H1 (cell line): Measurements from ENCODE around the gene CD7. TPM values are rescaled to one million over a fixed set of nuclear protein-coding genes. Genes with fewer than 3 reads are reported as not detected.

Experiments
- CTCF ChIA-PET: fragments of 300-600 bp; sonication (Branson Sonifier 250); formaldehyde crosslinking; loops from one replicate; lab custom pipeline; 2021; ENCODE audit not compliant: partially characterized antibody; lab: Charles Lee
- POLR2A ChIA-PET: fragments of 300-600 bp; sonication (Branson Sonifier 250); formaldehyde crosslinking; loops from one replicate; lab custom pipeline; 2021; ENCODE audit warnings: inconsistent platforms; ENCODE audit not compliant: partially characterized antibody; lab: Charles Lee
- DNase-seq, 2 experiments: peaks; one replicate each; pipeline versions ENCODE4 v3.0.0 to v3.0.0-alpha.2; 2010 to 2022; ENCODE audit warnings: low spot score in 2 of 2, low read depth in 1 of 2, mixed read lengths in 1 of 2
- FAIRE-seq: peaks from 2 replicates; lab custom pipeline; 2011; peaks lifted over from hg19 to GRCh38; lab: Jason Lieb, UNC
- H2AFZ ChIP-seq: 2 replicates; pipeline ENCODE4 v1.8.1; 2012; ENCODE audit warnings: low read length, inconsistent platforms
- H2AK5ac ChIP-seq: 2 replicates; pipeline ENCODE4 v1.6.1; 2013; ENCODE audit warnings: low read depth, low read length
- H2BK120ac ChIP-seq: replicated peaks from 2 replicates; pipeline ENCODE3; 2013; ENCODE audit warnings: low read depth, low read length, inconsistent platforms
- H2BK12ac ChIP-seq: 2 replicates; pipeline ENCODE4 v1.6.1; 2013; ENCODE audit warnings: low read depth, low read length
- H2BK15ac ChIP-seq: 2 replicates; pipeline ENCODE4 v1.6.1; 2013; ENCODE audit warnings: low read length
- H2BK20ac ChIP-seq: 2 replicates; pipeline ENCODE4 v1.6.1; 2013; ENCODE audit warnings: low read length
- H2BK5ac ChIP-seq: 2 replicates; pipeline ENCODE4 v1.6.1; 2013; ENCODE audit warnings: low read depth, low read length
- H3K14ac ChIP-seq: 2 replicates; pipeline ENCODE4 v1.6.1; 2013; ENCODE audit warnings: inconsistent platforms; ENCODE audit not compliant: insufficient read length
- H3K18ac ChIP-seq: 2 replicates; pipeline ENCODE4 v1.6.1; 2013; ENCODE audit warnings: low read length; ENCODE audit errors: extremely low read depth
- H3K23ac ChIP-seq: 2 replicates; pipeline ENCODE4 v1.6.1; 2013; ENCODE audit warnings: inconsistent platforms; ENCODE audit not compliant: insufficient read length
- H3K23me2 ChIP-seq: 2 replicates; pipeline ENCODE4 v1.6.1; 2013; ENCODE audit warnings: low read depth, low read length
- H3K27ac ChIP-seq: 2 replicates; pipeline ENCODE4 v1.6.1; 2011; ENCODE audit warnings: low read depth, low read length, inconsistent platforms
- H3K27me3 ChIP-seq, 4 experiments: replicated peaks in 1 of 4; 1 replicate in 1 of 4; 2 replicates in 3 of 4; pipeline versions ENCODE4 v1.6.1 to v1.8.1; 2011 to 2013; ENCODE audit warnings: low read length in 3 of 4, mild to moderate bottlenecking in 3 of 4, inconsistent platforms in 2 of 4, mixed read lengths in 2 of 4, moderate library complexity in 1 of 4; ENCODE audit not compliant: control insufficient read depth in 3 of 4, insufficient read depth in 3 of 4; ENCODE audit errors: extremely low read depth in 1 of 4
- H3K36me3 ChIP-seq, 4 experiments: 2 replicates each; pipeline versions ENCODE4 v1.6.1 to v1.8.1; 2011 to 2013; ENCODE audit warnings: mild to moderate bottlenecking in 4 of 4, low read length in 3 of 4, moderate library complexity in 2 of 4, control low read depth in 1 of 4, inconsistent platforms in 1 of 4; ENCODE audit not compliant: insufficient read depth in 4 of 4, control insufficient read depth in 2 of 4
- H3K4ac ChIP-seq: replicated peaks from 2 replicates; pipeline ENCODE3; 2013; ENCODE audit warnings: low read length, low read depth, mixed read lengths, inconsistent platforms; ENCODE audit not compliant: insufficient read length
- H3K4me1 ChIP-seq, 4 experiments: replicated peaks in 1 of 4; 1 replicate in 1 of 4; 2 replicates in 3 of 4; pipeline versions ENCODE4 v1.6.1 to v1.8.1; 2011 to 2013; ENCODE audit warnings: low read length in 3 of 4, inconsistent platforms in 2 of 4, mixed read lengths in 1 of 4; ENCODE audit not compliant: insufficient read depth in 4 of 4, control insufficient read depth in 3 of 4
- H3K4me2 ChIP-seq, 2 experiments: 2 replicates each; pipeline versions ENCODE4 v1.6.1 to v1.8.1; 2011 to 2013; ENCODE audit warnings: low read depth in 2 of 2, low read length in 2 of 2, control low read depth in 1 of 2, inconsistent platforms in 1 of 2, mild to moderate bottlenecking in 1 of 2; ENCODE audit not compliant: insufficient read depth in 1 of 2
- H3K4me3 ChIP-seq, 4 experiments: fragments of 200-600, 300-600 bp in 1 of 4; sonication (generic), shearing (Covaris generic), sonication (Bioruptor Twin) in 1 of 4; 2 replicates each; pipeline versions ENCODE4 v1.5.1 to v1.8.1; 2011 to 2016; ENCODE audit warnings: low read length in 4 of 4, low read depth in 3 of 4, control low read depth in 2 of 4, inconsistent platforms in 2 of 4, mild to moderate bottlenecking in 2 of 4, mixed read lengths in 1 of 4, moderate library complexity in 1 of 4; ENCODE audit not compliant: insufficient read depth in 2 of 4; ENCODE audit errors: extremely low read depth in 1 of 4
- H3K56ac ChIP-seq: replicated peaks from 2 replicates; pipeline ENCODE3; 2013; ENCODE audit warnings: low read depth, mild to moderate bottlenecking, mixed read lengths, low read length, inconsistent platforms; ENCODE audit not compliant: insufficient read length
- H3K79me1 ChIP-seq: 2 replicates; pipeline ENCODE4 v1.6.1; 2013; ENCODE audit warnings: low read depth, low read length, control low read depth
- H3K79me2 ChIP-seq, 2 experiments: 2 replicates each; pipeline versions ENCODE4 v1.6.1 to v1.8.1; 2012 to 2013; ENCODE audit warnings: low read length in 2 of 2, mild to moderate bottlenecking in 2 of 2, inconsistent platforms in 1 of 2; ENCODE audit not compliant: insufficient read depth in 2 of 2, control insufficient read depth in 1 of 2
- H3K9ac ChIP-seq, 4 experiments: replicated peaks in 1 of 4; 1 replicate in 1 of 4; 2 replicates in 3 of 4; pipeline versions ENCODE4 v1.6.1 to v1.8.1; 2011 to 2013; ENCODE audit warnings: low read depth in 3 of 4, low read length in 3 of 4, control low read depth in 2 of 4, mild to moderate bottlenecking in 2 of 4, moderate library complexity in 2 of 4, inconsistent platforms in 1 of 4; ENCODE audit errors: extremely low read depth in 1 of 4
- H3K9me3 ChIP-seq, 2 experiments: 2 replicates each; pipeline versions ENCODE4 v1.6.1 to v1.8.1; 2012 to 2013; ENCODE audit warnings: mild to moderate bottlenecking in 2 of 2, moderate library complexity in 2 of 2, control low read depth in 1 of 2, inconsistent platforms in 1 of 2, low read depth in 1 of 2, low read length in 1 of 2, mixed read lengths in 1 of 2; ENCODE audit not compliant: insufficient read depth in 2 of 2
- H4K20me1 ChIP-seq, 2 experiments: replicated peaks in 1 of 2; 2 replicates each; pipeline versions ENCODE3 to v1.8.1; 2011 to 2013; ENCODE audit warnings: inconsistent platforms in 2 of 2, low read length in 2 of 2, mild to moderate bottlenecking in 1 of 2; ENCODE audit not compliant: insufficient read depth in 2 of 2, control insufficient read depth in 1 of 2
- H4K5ac ChIP-seq: 2 replicates; pipeline ENCODE4 v1.6.1; 2013; ENCODE audit warnings: low read length, low read depth, mixed read lengths, inconsistent platforms; ENCODE audit not compliant: insufficient read length
- H4K8ac ChIP-seq: 2 replicates; pipeline ENCODE4 v1.8.0; 2013; ENCODE audit warnings: mild to moderate bottlenecking, moderate library complexity, low read length, inconsistent platforms; ENCODE audit not compliant: insufficient read depth; ENCODE audit errors: extremely low read depth
- H4K91ac ChIP-seq: replicated peaks from 2 replicates; pipeline ENCODE3; 2013; ENCODE audit warnings: low read length, mixed read lengths, inconsistent platforms; ENCODE audit not compliant: insufficient read length
- BCL11A ChIP-seq, 2 experiments: IDR thresholded peaks; one replicate each; pipeline ENCODE4 v1.6.1; 2011; ENCODE audit warnings: low read depth in 2 of 2, low read length in 2 of 2, mild to moderate bottlenecking in 2 of 2
- KDM1A ChIP-seq: fragments of 200-600, 300-600 bp; sonication (generic); IDR thresholded peaks from 2 replicates; pipeline ENCODE4 v1.7.1; 2016; ENCODE audit warnings: mild to moderate bottlenecking, low read length, borderline replicate concordance
- NANOG ChIP-seq: IDR thresholded peaks from 2 replicates; pipeline ENCODE4 v1.6.1; 2011; ENCODE audit warnings: low read length, low read depth, mild to moderate bottlenecking, inconsistent platforms; ENCODE audit not compliant: insufficient read depth, poor library complexity, severe bottlenecking
- POLR2A ChIP-seq, 2 experiments: IDR thresholded peaks; 1 replicate in 1 of 2; 2 replicates in 1 of 2; pipeline ENCODE4 v1.6.1; 2011; ENCODE audit warnings: low read depth in 2 of 2, low read length in 2 of 2, mild to moderate bottlenecking in 2 of 2; ENCODE audit errors: control extremely low read depth in 1 of 2
- RFX5 ChIP-seq: IDR thresholded peaks from 2 replicates; pipeline ENCODE4 v1.6.1; 2011; ENCODE audit warnings: low read depth, low read length, improper control_type of control experiment, borderline replicate concordance
- WGBS, 2 experiments: shearing (Covaris generic) in 1 of 2; methylation state at CpG; one replicate each; pipeline versions ENCODE4 v1.1.6 to v1.1.7; 2013 to 2015; ENCODE audit warnings: low lambda C conversion rate in 2 of 2, mixed read lengths in 2 of 2, inconsistent platforms in 1 of 2, low coverage in 1 of 2, missing lambda C conversion rate in 1 of 2; ENCODE audit not compliant: insufficient replicate concordance in 2 of 2, insufficient coverage in 1 of 2, insufficient read length in 1 of 2; ENCODE audit errors: extremely low coverage in 1 of 2, missing lambda C conversion rate in 1 of 2; 5-methylcytosine and 5-hydroxymethylcytosine counted together
- polyA plus RNA-seq, 7 experiments: library from polyadenylated mRNA; depleted of rRNA in 3 of 7; stranded (reverse) in 5 of 7; unstranded in 2 of 7; fragments of >200 nt in 5 of 7; fragments of 200-250 nt in 2 of 7; gene quantifications; 1 replicate in 5 of 7; 2 replicates in 1 of 7; 4 replicates in 1 of 7; pipeline versions ENCODE4 v1.2.1 to v1.2.3, GENCODE V29; 2011 to 2013; ENCODE audit warnings: missing spikeins in 2 of 7, mixed read lengths in 2 of 7
- total RNA-seq: library from RNA; stranded (reverse); fragmentation: NEBNext Ultra II Directional; extraction: Animal tissue kit (Norgen Biotek cat#: 25700); gene quantifications from 2 replicates; pipeline ENCODE4 v1.2.1, GENCODE V29; 2021

Gene CD7
- total and polyA plus RNA-seq, 2 of the 8 experiments (the other 6 are each of a cell fraction or from before 2014, with no cell fraction given) = 0.83 to 0.86 TPM

- POLR2A ChIA-PET = interaction anchor here (1.7 to 1.8 kb wide), 2 partner anchors 12 to 22 kb away, joined by 5 to 7 read pairs; no protein-coding TSS in a partner anchor
- no peak for DNase-seq
- H3K14ac ChIP-seq = no peak overlapping the region
- H3K23me2 ChIP-seq = no peaks in the 10 kb centered on the region
- H3K4me1 ChIP-seq = peaks cover 0 to 14% (median 5%) of the 10 kb centered on the region in 4 experiments; a peak in 5 of 7 replicates
- no peak overlapping the region for H3K23ac ChIP-seq
- H3K9me3 ChIP-seq = no peaks in the 10 kb centered on the region
- no peak overlapping the region for H4K91ac ChIP-seq
- no peak overlapping the region for H4K5ac ChIP-seq
- H3K9ac ChIP-seq = no peak overlapping the region
- no peaks in the 10 kb centered on the region for H3K27me3 ChIP-seq
- CTCF ChIA-PET = interaction anchor here (0.6 to 1.3 kb wide), 2 partner anchors 55 to 239 kb away, joined by 3 to 5 read pairs; no protein-coding TSS in a partner anchor
- peaks cover 41 to 94% of the 10 kb centered on the region in 2 experiments for H3K79me2 ChIP-seq
- H3K4ac ChIP-seq = no peak overlapping the region
- H2BK12ac ChIP-seq = no peak overlapping the region
- no peak overlapping the region for H3K4me3 ChIP-seq
- no peak overlapping the region for H2AFZ ChIP-seq
- WGBS, 2 experiments = 79% methylated on average over 10 of the region's 10 CpGs; no CpG with 5 or more reads in 1 of the 2 experiments
- no peak overlapping the region for H2BK120ac ChIP-seq
- H2BK20ac ChIP-seq = no peak overlapping the region
- H3K56ac ChIP-seq = no peak overlapping the region
- no peak overlapping the region for H2BK5ac ChIP-seq
- H3K27ac ChIP-seq = no peak overlapping the region
- no peak for FAIRE-seq
- H4K8ac ChIP-seq = 0 out of 2 replicates have a peak overlapping the region, but pooled peaks have one; percentile 18
- H3K79me1 ChIP-seq = peaks cover 36% of the 10 kb centered on the region
- H2BK15ac ChIP-seq = no peak overlapping the region
- H3K4me2 ChIP-seq = no peak overlapping the region
- H2AK5ac ChIP-seq = no peak overlapping the region
- no peak overlapping the region for H3K18ac ChIP-seq
- H4K20me1 ChIP-seq = peaks cover 59 to 65% of the 10 kb centered on the region in 2 experiments
- H3K36me3 ChIP-seq = peaks cover 21 to 66% (median 41%) of the 10 kb centered on the region in 4 experiments
- TF ChIP-seq RFX5 (no peak), KDM1A (no peak), BCL11A (IDR thresholded peaks at IDR 0.05; ENCODE audit: low read depth in 2 of 2, low read length in 2 of 2) (no peak), POLR2A (IDR thresholded peaks at IDR 0.05; ENCODE audit: control extremely low read depth in 1 of 2, low read depth in 2 of 2, low read length in 2 of 2) (no peak), NANOG (no peak)
These were observed 51.3 kb downstream of the CD7 start for GRCh38 chr17:82266142-82266541.
